GM12801 (cell line): ENCODE results near the gene PPIA.

Experiments used
- TF ChIP-seq, protein P1 (sequence below): IDR thresholded peaks from one replicate; pipeline ENCODE4 v1.5.1; 2011; ENCODE audit warnings: control low read depth; ENCODE audit not compliant: insufficient read length; ENCODE audit errors: extremely low read depth

The PPIA gene

DNA sequence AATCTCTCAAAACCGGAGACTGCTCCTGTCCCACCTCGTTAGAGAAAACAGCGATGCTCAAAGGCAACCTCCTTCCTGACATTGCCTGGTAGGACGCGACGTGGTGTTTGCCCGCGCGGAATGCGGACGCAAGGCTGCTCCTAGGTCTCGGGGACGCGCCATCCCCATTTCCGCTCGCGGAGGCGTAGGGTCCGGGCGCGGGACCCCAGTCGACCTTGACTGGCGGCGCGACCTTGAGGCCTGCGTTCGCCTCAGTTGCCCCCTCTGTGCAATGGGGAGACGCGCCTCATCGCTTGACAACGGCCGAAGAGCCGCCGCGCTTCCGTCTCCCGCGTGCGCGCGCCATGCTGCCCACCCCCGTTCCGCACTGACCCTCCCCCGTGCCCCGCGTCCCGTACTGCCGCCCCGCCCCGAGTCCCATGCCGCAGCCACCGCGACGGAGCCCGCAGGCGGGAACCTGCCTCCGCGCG, 412 bp upstream of the PPIA start:
- TF ChIP-seq, protein P1, sequence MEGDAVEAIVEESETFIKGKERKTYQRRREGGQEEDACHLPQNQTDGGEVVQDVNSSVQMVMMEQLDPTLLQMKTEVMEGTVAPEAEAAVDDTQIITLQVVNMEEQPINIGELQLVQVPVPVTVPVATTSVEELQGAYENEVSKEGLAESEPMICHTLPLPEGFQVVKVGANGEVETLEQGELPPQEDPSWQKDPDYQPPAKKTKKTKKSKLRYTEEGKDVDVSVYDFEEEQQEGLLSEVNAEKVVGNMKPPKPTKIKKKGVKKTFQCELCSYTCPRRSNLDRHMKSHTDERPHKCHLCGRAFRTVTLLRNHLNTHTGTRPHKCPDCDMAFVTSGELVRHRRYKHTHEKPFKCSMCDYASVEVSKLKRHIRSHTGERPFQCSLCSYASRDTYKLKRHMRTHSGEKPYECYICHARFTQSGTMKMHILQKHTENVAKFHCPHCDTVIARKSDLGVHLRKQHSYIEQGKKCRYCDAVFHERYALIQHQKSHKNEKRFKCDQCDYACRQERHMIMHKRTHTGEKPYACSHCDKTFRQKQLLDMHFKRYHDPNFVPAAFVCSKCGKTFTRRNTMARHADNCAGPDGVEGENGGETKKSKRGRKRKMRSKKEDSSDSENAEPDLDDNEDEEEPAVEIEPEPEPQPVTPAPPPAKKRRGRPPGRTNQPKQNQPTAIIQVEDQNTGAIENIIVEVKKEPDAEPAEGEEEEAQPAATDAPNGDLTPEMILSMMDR = no peak

DNA sequence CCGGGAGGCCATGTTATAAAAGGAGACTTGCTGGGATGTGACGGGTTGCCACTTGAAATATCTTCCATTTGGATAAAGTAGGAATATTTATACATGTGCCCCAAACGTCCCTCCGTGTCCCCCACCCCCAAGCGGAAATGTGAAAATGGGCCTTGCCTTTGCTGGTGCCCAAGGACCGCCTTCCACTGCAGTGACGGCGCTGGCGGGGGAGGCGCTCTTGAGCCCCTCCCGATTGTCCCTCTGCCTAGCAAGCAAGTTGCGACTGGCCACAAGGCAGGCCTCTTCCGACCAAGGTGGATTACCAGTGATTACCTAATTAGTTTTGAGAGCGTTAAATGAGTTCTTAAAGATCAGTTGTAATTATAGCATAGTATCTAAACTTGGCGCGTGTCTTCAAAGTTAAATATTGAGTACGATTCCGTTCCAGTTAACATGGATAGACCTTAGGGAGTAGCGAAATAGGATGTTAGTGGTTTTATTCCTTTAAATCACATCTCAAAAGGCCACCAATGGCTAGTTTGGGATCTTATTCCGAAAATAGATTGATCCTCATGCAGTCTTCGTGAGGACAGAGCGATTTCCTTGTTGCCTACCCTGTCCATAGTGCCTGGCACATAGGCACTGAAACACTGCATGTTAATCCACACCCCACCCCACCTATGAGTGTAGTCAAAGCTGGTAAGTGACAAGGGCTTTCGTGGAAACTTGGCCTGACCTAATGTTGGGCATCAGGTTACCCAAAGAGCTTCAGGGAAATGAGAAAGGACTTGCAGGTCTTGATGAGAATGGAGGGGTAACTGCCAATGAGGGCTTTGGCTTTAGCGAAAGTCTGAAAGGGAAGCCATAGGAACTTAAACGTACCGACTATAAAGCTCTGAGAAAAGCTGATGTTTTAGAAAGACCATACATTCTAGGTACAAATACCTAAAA, 1.1 kb downstream of the PPIA start:
- TF ChIP-seq, protein P1 = no peak

DNA sequence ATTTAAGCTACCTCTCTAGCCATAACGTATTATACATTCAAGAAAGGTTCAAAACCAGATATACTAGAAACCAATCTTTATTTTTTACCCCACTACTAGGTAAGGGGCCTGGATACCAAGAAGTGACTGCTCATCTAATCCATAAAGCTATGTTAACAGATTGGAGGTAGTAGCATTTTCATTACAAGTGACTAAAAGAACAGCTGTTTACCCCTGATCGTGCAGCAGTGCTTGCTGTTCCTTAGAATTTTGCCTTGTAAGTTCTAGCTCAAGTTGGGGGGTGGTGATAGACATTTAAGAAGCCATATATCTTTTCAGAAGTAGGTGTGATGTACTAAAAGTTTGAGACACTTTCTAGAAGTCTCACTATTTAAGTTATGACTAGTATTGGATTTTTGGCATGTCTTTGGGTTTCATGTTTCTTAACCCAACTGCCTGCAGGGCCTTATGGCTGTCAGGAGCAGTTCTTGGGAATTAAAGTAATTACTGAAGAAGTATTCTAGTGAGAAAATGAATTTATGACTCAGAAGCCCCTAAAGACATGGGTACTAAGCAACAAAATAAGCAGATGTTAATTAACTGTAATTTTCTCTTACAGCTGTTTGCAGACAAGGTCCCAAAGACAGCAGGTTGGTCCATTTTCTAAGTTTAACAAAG, 2.3 kb downstream of the PPIA start:
- TF ChIP-seq, protein P1 = no peak

DNA sequence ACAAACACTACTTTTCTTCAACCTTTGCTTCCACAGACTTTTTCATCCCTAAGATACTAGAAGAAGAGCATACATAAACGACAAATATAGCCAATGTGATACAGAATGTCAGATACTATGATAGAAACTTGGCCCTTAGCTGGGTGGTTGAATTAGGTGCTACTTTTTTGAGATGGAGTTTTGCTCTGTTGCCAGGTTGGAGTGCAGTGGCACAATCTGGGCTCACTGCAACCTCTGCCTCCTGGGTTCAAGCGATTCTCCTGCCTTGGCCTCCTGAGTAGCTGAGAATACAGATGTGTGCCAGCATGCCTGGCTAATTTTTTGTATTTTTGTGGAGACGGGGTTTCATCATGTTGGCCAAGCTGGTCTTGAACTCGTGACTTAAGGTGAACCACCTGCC, 3.5 kb downstream of the PPIA start:
- TF ChIP-seq, protein P1 = no peak

DNA sequence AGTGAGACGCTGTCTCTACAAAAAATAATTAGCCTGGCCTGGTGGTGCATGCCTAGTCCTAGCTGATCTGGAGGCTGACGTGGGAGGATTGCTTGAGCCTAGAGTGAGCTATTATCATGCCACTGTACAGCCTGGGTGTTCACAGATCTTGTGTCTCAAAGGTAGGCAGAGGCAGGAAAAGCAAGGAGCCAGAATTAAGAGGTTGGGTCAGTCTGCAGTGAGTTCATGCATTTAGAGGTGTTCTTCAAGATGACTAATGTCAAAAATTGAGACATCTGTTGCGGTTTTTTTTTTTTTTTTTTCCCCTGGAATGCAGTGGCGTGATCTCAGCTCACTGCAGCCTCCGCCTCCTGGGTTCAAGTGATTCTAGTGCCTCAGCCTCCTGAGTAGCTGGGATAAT, 5.4 kb downstream of the PPIA start:
- TF ChIP-seq, protein P1 = no peak

DNA sequence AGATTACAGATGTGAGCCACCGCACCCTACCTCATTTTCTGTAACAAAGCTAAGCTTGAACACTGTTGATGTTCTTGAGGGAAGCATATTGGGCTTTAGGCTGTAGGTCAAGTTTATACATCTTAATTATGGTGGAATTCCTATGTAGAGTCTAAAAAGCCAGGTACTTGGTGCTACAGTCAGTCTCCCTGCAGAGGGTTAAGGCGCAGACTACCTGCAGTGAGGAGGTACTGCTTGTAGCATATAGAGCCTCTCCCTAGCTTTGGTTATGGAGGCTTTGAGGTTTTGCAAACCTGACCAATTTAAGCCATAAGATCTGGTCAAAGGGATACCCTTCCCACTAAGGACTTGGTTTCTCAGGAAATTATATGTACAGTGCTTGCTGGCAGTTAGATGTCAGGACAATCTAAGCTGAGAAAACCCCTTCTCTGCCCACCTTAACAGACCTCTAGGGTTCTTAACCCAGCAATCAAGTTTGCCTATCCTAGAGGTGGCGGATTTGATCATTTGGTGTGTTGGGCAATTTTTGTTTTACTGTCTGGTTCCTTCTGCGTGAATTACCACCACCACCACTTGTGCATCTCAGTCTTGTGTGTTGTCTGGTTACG, 6.0 kb downstream of the PPIA start:
- TF ChIP-seq, protein P1 = no peak

DNA sequence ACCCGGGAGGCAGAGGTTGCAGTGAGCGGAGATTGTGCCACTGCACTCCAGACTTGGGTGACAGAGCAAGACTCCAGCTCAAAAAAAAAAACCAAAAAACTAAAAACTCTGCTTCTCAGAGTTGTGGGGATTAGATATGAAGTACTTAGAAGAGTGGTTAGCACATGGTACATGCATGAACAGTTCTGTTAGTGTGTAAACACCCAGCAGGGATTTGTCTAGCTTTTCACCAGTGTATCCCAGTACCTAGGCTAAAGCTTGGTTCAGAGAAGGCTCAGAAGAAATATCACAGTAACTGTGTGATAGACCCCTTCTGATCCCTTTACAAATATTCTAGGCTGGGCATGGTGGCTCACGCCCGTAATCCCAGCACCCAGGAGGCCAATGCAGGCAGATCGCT, 9.5 kb downstream of the PPIA start:
- TF ChIP-seq, protein P1 = no peak
